ENCODE measurements around the gene HAPLN2. TPM values are rescaled to one million over a fixed set of nuclear protein-coding genes. Genes with fewer than 3 reads are reported as not detected.

The HAPLN2 gene
- total RNA-seq, 1 experiment from 2014 or later: 0.73 TPM

DNA sequence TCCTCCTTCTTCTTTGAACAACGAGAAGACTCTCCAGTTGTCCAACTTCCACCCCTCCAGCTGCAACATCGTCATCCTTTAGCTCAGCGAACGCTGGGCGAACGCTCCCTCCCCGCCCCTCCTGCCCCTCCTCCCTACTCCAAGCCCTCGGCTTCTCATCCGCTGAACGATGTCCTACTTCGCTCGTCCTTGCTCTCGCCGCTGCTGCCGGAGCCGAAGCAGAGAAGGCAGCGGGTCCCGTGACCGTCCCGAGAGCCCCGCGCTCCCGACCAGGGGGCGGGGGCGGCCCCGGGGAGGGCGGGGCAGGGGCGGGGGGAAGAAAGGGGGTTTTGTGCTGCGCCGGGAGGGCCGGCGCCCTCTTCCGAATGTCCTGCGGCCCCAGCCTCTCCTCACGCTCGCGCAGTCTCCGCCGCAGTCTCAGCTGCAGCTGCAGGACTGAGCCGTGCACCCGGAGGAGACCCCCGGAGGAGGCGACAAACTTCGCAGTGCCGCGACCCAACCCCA is 22.6 kb downstream of the HAPLN2 start, which contains the start of gene BCAN:
Gene BCAN (plus strand): TSS at position 357 of the 504 bp plus-strand sequence. CDS start 3,938 bp downstream, outside the sequence.
- Histone ChIP-seq H3K4me3 (ENCODE audit: insufficient read depth, low read depth, low read length) (peak within 1 kb of the TSS; percentile 55), H3K36me3 (replicated peaks; ENCODE audit: control insufficient read depth, insufficient read depth, low read length) (no peaks in the 10 kb centered on the region), H3K27me3 (ENCODE audit: control insufficient read depth, insufficient read depth, low read length) (peaks cover 79% of the 10 kb centered on the region)
- DNase-seq: peak; percentile 97

DNA sequence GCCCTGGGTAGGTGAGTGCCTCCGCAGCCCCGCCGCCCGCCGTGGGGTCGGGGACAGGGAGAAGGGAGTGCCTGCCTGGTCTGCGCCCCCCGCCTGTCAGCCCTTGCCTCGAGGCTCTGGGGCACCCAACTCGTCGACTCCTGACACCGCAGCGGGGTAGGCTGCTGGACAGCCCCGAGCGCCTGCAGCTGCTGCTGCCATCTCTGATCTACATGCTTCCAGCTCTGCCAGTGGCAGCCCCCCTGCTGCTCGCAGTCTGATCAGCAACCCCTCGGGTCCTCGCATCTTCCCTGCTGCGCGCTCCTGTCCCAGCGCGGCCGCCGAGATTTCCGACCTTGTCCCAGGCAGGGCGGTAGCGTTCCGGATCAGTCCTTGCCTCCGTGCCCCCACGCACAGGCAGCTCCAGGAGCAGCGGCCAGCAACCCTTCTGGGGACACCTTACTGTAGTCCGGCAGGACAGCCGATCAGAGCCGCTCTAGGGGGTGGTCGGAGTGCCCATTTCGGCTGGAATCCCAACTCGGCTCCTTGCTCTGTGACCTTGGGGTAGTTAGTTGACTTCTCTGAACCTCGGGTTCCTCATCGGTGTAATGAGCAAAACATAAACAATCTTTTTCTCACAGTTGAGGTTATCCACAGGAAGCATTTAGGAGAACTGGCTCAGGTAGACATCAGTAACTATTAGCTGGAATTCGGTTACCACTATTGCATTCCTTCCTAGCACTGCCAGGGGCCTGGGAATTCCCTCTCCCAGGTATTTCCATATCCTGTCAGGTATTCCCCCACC is 23.2 kb downstream of the HAPLN2 start:
- peak; percentile 82 for DNase-seq

DNA sequence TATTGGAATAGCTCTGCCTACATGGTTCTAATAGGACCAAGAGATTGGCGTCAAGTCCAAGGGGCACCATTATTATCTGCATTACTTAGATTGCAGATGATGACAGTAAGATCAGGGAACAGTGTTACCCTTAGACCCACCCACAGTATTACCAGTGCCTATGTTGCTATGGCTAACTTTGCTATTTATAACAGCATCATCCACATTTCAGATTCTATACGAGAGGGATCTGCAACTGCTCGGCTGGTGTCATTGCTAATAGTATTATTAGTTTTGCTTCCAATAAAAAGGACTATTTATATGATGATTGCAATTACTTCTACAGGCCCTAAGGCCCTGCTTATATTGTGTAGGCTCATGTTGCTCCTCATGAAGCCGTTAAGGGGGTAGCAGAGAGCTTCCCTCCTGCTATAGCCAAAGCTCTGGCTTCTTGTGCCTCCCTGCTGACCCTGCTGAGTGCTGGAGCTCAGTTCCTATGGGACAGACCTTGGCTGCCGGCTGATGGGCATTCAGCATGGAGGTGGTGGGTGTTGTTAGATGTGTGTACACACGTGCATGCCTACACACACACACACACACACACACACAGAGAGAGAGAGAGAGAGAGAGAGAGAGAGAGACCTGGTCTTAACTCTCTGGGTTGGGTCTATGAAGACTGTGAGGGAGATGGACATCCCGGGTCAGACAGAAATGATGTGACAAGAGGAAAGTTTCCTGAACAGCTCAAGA is 24.0 kb downstream of the HAPLN2 start:
- no peak overlapping the region for H3K4me3 ChIP-seq (ENCODE audit: insufficient read depth, low read depth, low read length)
- DNase-seq: peak; percentile 79
- H3K36me3 ChIP-seq (replicated peaks; ENCODE audit: control insufficient read depth, insufficient read depth, low read length): no peaks in the 10 kb centered on the region
- peaks cover 88% of the 10 kb centered on the region for H3K27me3 ChIP-seq (ENCODE audit: control insufficient read depth, insufficient read depth, low read length)

More for the DNA sequence above, 23.2 kb downstream of the HAPLN2 start:
- Histone ChIP-seq H3K27me3 (ENCODE audit: control insufficient read depth, insufficient read depth, low read length) (peaks cover 85% of the 10 kb centered on the region), H3K4me3 (ENCODE audit: insufficient read depth, low read depth, low read length) (peak overlapping the region; percentile 55), H3K36me3 (replicated peaks; ENCODE audit: control insufficient read depth, insufficient read depth, low read length) (no peaks in the 10 kb centered on the region)

DNA sequence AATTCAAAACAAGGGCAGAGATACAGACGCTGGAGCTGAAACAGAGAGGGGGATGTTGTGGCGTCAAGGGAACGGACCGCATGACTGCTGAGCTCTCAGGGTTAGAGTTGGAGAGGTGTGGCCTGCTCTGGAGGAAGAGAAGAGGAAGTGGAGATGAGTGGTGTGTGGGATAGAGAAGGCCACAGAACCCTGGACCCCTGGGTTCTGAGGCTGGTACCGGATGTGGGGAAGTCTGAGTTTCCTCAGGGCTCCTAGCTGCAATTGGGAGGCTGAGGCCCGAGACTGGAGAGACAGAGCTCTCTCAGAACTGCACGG is 24.5 kb downstream of the HAPLN2 start:
- Histone ChIP-seq H3K4me3 (ENCODE audit: insufficient read depth, low read depth, low read length) (no peak overlapping the region), H3K36me3 (replicated peaks; ENCODE audit: control insufficient read depth, insufficient read depth, low read length) (no peaks in the 10 kb centered on the region), H3K27me3 (ENCODE audit: control insufficient read depth, insufficient read depth, low read length) (peaks cover 87% of the 10 kb centered on the region)
- peak; percentile 53 for DNase-seq

DNA sequence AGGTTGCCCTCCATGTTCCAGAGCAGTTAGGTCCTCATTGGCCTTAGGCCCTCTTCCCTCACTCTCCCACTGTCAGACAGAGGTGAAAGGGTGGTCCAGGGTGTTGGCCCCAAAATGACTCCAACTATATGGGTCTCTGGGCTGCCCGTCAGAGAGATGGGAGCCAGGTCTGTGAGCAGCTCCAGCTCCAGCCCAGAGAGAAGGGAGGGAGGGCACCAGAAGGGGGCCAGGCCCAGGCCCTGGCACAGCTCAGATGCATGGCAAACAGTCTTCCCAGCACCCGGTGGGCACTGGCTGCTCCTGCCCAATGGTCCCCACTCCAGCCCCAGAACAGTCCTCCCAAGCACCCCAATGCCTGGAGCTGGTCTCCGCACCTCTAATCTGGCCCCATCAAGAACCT is 24.9 kb downstream of the HAPLN2 start:
- H3K36me3 ChIP-seq (replicated peaks; ENCODE audit: control insufficient read depth, insufficient read depth, low read length): no peaks in the 10 kb centered on the region
- DNase-seq: peak; percentile 24
- no peak overlapping the region for H3K4me3 ChIP-seq (ENCODE audit: insufficient read depth, low read depth, low read length)
- peaks cover 88% of the 10 kb centered on the region for H3K27me3 ChIP-seq (ENCODE audit: control insufficient read depth, insufficient read depth, low read length)

DNA sequence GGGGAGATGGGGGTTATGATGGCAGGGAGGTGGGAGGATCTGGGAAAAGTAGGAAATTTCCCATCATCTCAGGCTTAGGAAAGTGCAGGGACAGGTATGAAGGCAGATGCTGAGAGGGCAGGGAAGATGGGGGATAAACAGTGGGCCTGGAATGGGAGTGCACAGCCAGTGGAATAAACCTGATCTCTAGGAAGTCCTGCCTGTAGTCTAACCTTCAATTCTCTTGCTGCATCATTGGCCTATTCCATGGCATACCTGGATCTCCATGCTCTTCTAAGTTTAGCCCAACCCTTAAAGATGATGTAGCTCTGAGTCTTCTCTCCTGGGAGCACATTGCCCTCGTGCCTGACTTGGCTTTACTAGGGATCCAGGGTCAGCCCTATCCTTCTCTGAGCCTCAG is 25.4 kb downstream of the HAPLN2 start:
- Histone ChIP-seq H3K4me3 (ENCODE audit: insufficient read depth, low read depth, low read length) (no peak overlapping the region), H3K27me3 (ENCODE audit: control insufficient read depth, insufficient read depth, low read length) (peaks cover 87% of the 10 kb centered on the region), H3K36me3 (replicated peaks; ENCODE audit: control insufficient read depth, insufficient read depth, low read length) (no peaks in the 10 kb centered on the region)
- no peak for DNase-seq

DNA sequence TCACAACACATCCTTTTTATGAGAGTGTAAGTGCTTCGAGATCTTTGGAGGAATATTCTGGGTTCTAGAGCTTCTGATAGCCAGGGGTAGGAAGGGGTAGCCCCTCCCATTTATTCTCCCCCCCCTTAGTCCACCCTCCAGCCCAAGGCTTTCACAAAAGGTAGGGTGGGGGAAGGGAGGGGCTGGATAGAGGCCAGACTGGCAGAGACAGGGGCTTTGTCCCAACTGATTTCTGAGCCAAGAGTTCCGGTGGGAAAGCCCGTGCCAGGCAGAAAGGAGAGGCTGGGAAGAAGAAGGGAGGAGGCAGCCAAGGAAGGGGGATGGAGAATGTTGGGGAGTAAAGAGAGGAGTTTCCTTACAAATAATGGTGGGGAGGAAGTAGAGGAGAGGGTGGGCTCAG is 25.8 kb downstream of the HAPLN2 start:
- peak; percentile 35 for DNase-seq
- Histone ChIP-seq H3K36me3 (replicated peaks; ENCODE audit: control insufficient read depth, insufficient read depth, low read length) (no peaks in the 10 kb centered on the region), H3K27me3 (ENCODE audit: control insufficient read depth, insufficient read depth, low read length) (peaks cover 87% of the 10 kb centered on the region), H3K4me3 (ENCODE audit: insufficient read depth, low read depth, low read length) (no peak overlapping the region)

DNA sequence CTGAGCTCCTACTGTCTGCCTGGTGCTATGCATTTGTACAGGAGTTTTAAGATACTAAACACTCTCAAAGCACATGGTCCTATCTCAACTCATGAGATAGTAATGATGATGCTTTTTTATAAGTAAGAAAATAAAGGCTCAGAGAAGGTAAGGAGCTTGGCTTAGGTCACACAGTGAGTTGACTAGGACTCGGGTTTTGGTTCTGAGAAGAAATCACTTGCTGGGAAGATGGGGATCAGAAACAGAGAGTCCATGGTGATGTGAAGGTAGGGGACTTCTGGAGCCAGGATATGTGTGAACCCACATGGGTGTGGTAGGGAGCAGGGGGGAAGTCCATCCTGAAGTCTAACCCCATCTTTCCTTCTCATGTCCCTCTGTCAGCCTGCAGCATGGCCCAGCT is 26.5 kb downstream of the HAPLN2 start:
- peaks cover 85% of the 10 kb centered on the region for H3K27me3 ChIP-seq (ENCODE audit: control insufficient read depth, insufficient read depth, low read length)
- DNase-seq: peak; percentile 28
- no peaks in the 10 kb centered on the region for H3K36me3 ChIP-seq (replicated peaks; ENCODE audit: control insufficient read depth, insufficient read depth, low read length)
- no peak overlapping the region for H3K4me3 ChIP-seq (ENCODE audit: insufficient read depth, low read depth, low read length)

DNA sequence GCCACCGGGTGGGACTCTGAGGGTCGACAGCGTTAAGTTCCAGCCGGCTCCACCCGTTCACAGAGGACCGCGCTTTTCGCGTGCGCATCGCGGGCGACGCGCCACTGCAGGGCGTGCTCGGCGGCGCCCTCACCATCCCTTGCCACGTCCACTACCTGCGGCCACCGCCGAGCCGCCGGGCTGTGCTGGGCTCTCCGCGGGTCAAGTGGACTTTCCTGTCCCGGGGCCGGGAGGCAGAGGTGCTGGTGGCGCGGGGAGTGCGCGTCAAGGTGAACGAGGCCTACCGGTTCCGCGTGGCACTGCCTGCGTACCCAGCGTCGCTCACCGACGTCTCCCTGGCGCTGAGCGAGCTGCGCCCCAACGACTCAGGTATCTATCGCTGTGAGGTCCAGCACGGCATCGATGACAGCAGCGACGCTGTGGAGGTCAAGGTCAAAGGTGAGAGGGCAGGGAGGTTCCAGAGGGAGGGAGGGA is 27.6 kb downstream of the HAPLN2 start:
- Histone ChIP-seq H3K27me3 (ENCODE audit: control insufficient read depth, insufficient read depth, low read length) (peaks cover 82% of the 10 kb centered on the region), H3K36me3 (replicated peaks; ENCODE audit: control insufficient read depth, insufficient read depth, low read length) (no peaks in the 10 kb centered on the region), H3K4me3 (ENCODE audit: insufficient read depth, low read depth, low read length) (no peak overlapping the region)
- DNase-seq: no peak

DNA sequence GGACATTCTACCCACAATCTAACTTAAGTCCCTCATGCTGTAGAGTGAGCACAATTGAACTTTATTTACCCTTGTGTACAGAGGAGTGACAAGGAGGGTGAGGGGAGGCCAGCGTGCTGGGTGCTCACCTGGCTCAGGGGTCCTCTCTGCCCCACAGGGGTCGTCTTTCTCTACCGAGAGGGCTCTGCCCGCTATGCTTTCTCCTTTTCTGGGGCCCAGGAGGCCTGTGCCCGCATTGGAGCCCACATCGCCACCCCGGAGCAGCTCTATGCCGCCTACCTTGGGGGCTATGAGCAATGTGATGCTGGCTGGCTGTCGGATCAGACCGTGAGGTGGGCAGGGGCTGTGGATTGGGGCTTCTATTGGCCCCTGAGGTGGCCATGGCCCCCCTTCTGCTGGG is 28.1 kb downstream of the HAPLN2 start:
- Histone ChIP-seq H3K4me3 (ENCODE audit: insufficient read depth, low read depth, low read length) (no peak overlapping the region), H3K27me3 (ENCODE audit: control insufficient read depth, insufficient read depth, low read length) (peaks cover 79% of the 10 kb centered on the region), H3K36me3 (replicated peaks; ENCODE audit: control insufficient read depth, insufficient read depth, low read length) (no peaks in the 10 kb centered on the region)
- DNase-seq: peak; percentile 40

DNA sequence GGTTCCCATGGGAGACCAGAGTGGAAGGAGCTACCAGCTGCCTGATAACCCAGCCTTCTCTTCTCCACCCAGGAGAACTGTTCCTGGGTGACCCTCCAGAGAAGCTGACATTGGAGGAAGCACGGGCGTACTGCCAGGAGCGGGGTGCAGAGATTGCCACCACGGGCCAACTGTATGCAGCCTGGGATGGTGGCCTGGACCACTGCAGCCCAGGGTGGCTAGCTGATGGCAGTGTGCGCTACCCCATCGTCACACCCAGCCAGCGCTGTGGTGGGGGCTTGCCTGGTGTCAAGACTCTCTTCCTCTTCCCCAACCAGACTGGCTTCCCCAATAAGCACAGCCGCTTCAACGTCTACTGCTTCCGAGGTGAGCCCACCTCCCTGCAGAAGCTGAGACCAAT is 29.3 kb downstream of the HAPLN2 start:
- peak; percentile 22 for DNase-seq
- Histone ChIP-seq H3K4me3 (ENCODE audit: insufficient read depth, low read depth, low read length) (no peak overlapping the region), H3K36me3 (replicated peaks; ENCODE audit: control insufficient read depth, insufficient read depth, low read length) (no peaks in the 10 kb centered on the region), H3K27me3 (ENCODE audit: control insufficient read depth, insufficient read depth, low read length) (peaks cover 72% of the 10 kb centered on the region)

DNA sequence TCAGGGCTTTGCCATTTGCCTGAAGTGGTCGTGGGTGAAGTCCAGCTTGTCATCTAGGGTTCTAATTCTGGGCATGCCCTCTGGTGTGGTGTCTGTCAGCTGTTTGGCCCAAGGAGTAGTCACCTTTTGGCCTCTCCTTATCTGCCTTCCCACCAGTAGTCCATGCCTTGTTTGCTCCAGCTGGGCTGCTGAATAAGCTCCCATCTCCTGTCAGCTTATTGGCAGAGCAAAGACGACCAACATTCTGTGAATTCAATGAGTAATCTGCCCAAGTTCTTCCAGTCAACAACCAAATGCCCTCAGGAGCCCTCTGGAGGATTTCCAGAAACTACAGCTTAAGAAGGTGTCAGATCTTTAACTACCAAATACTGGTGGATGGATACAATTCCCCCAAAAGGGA is 29.7 kb downstream of the HAPLN2 start:
- Histone ChIP-seq H3K27me3 (ENCODE audit: control insufficient read depth, insufficient read depth, low read length) (peaks cover 71% of the 10 kb centered on the region), H3K4me3 (ENCODE audit: insufficient read depth, low read depth, low read length) (no peak overlapping the region), H3K36me3 (replicated peaks; ENCODE audit: control insufficient read depth, insufficient read depth, low read length) (no peaks in the 10 kb centered on the region)
- DNase-seq: peak; percentile 57

DNA sequence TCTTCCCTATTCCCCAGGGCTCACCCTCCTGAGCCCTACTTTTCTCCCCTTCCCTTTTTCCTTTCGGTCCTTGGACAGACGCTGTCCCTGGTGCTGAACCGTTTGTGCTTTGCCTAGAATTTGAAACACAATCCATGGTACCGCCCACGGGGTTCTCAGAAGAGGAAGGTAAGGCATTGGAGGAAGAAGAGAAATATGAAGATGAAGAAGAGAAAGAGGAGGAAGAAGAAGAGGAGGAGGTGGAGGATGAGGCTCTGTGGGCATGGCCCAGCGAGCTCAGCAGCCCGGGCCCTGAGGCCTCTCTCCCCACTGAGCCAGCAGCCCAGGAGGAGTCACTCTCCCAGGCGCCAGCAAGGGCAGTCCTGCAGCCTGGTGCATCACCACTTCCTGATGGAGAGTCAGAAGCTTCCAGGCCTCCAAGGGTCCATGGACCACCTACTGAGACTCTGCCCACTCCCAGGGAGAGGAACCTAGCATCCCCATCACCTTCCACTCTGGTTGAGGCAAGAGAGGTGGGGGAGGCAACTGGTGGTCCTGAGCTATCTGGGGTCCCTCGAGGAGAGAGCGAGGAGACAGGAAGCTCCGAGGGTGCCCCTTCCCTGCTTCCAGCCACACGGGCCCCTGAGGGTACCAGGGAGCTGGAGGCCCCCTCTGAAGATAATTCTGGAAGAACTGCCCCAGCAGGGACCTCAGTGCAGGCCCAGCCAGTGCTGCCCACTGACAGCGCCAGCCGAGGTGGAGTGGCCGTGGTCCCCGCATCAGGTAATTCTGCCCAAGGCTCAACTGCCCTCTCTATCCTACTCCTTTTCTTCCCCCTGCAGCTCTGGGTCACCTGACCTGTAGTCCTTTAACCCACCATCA is 33.1 kb downstream of the HAPLN2 start:
- Histone ChIP-seq H3K4me3 (ENCODE audit: insufficient read depth, low read depth, low read length) (no peak overlapping the region), H3K36me3 (replicated peaks; ENCODE audit: control insufficient read depth, insufficient read depth, low read length) (no peaks in the 10 kb centered on the region), H3K27me3 (ENCODE audit: control insufficient read depth, insufficient read depth, low read length) (peaks cover 71% of the 10 kb centered on the region)
- DNase-seq: peak; percentile 89

DNA sequence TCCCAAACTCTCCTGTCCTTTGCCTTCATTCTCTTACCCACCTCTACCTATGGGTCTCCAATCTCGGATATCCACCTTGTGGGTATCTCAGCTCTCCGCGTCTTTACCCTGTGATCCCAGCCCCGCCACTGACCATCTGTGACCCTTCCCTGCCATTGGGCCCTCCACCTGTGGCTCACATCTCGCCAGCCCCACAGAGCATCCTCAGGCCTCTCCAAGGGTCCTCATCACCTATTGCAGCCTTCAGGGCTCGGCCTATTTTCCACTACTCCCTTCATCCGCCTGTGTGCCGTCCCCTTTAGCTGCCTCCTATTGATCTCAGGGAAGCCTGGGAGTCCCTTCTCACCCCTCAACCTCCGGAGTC is 33.8 kb downstream of the HAPLN2 start:
- H3K36me3 ChIP-seq (replicated peaks; ENCODE audit: control insufficient read depth, insufficient read depth, low read length): no peaks in the 10 kb centered on the region
- peaks cover 70% of the 10 kb centered on the region for H3K27me3 ChIP-seq (ENCODE audit: control insufficient read depth, insufficient read depth, low read length)
- DNase-seq: no peak
- no peak overlapping the region for H3K4me3 ChIP-seq (ENCODE audit: insufficient read depth, low read depth, low read length)

Measured in H7 (cell line).